GM12878 (cell line): Measurements from ENCODE around the gene C1orf210. TPM values are rescaled to one million over a fixed set of nuclear protein-coding genes. Genes with fewer than 3 reads are reported as not detected.

Experiments used
- ATAC-seq: fragments of 200-7000 bp; cut with Tn5 transposase; 3 replicates; pipeline ENCODE4 v1.9.1; 2020; ENCODE audit warnings: mild to moderate bottlenecking, moderate library complexity
- BruUV-seq: library from RNA; stranded (reverse); fragments of 400-500 nt; replicated peaks from 2 replicates; lab custom pipeline; 2021; lab: Mats Ljungman, UMichigan
- CTCF ChIA-PET: fragments of 300-600 bp; sonication (Branson Sonifier 250); formaldehyde crosslinking; extraction: SDS; loops from one replicate; lab custom pipeline; 2021; ENCODE audit warnings: inconsistent platforms; lab: Yijun Ruan, JAX
- POLR2A ChIA-PET: fragments of 350-600 bp; formaldehyde crosslinking; extraction: SDS; loops from one replicate; lab custom pipeline; 2021; ENCODE audit warnings: inconsistent platforms; lab: Charles Lee
- RAD21 ChIA-PET: fragments of 300-600 bp; sonication (Branson Sonifier 250); formaldehyde crosslinking; loops from one replicate; lab custom pipeline; 2023; ENCODE audit warnings: antibody characterized with exemption; ENCODE audit not compliant: unreplicated experiment; lab: Charles Lee
- SMC1A ChIA-PET: fragments of 300-600 bp; sonication (Branson Sonifier 250); formaldehyde crosslinking; loops from one replicate; lab custom pipeline; 2023; ENCODE audit not compliant: unreplicated experiment, uncharacterized antibody; lab: Charles Lee
- DNase-seq: peaks from one replicate; pipeline ENCODE4 v3.0.0-alpha.2; 2011; ENCODE audit warnings: low read depth, low spot score
- FAIRE-seq: peaks from 3 replicates; lab custom pipeline; 2011; peaks lifted over from hg19 to GRCh38; lab: Jason Lieb, UNC
- H2AFZ ChIP-seq: 2 replicates; pipeline ENCODE4 v1.6.0; 2011; ENCODE audit warnings: low read depth, low read length, control low read depth; ENCODE audit not compliant: control insufficient read depth
- H3K27ac ChIP-seq: 2 replicates; pipeline ENCODE4 v1.5.1; 2011; ENCODE audit warnings: control low read depth; ENCODE audit not compliant: control insufficient read depth, insufficient read depth
- H3K27me3 ChIP-seq, 2 experiments: replicated peaks in 1 of 2; 2 replicates each; pipeline versions ENCODE4 v1.6.0 to v1.6.1; 2011; ENCODE audit warnings: low read length in 1 of 2; ENCODE audit not compliant: control insufficient read depth in 2 of 2, insufficient read depth in 2 of 2
- H3K36me3 ChIP-seq, 2 experiments: 2 replicates each; pipeline ENCODE4 v1.5.1; 2011; ENCODE audit warnings: low read length in 1 of 2; ENCODE audit not compliant: control insufficient read depth in 2 of 2, insufficient read depth in 2 of 2
- H3K4me1 ChIP-seq: 2 replicates; pipeline ENCODE4 v1.6.1; 2011; ENCODE audit warnings: mild to moderate bottlenecking, low read length, moderate library complexity, mixed read lengths; ENCODE audit not compliant: control insufficient read depth, insufficient read depth
- H3K4me2 ChIP-seq: 2 replicates; pipeline ENCODE4 v1.6.0; 2011; ENCODE audit warnings: control low read depth; ENCODE audit not compliant: control insufficient read depth, insufficient read depth
- H3K4me3 ChIP-seq: fragments of 200-600 bp; sonication (generic); 2 replicates; pipeline ENCODE4 v1.5.1; 2016
- H3K79me2 ChIP-seq: 2 replicates; pipeline ENCODE4 v1.6.0; 2011; ENCODE audit warnings: low read length; ENCODE audit not compliant: control insufficient read depth, insufficient read depth
- H3K9ac ChIP-seq: 2 replicates; pipeline ENCODE4 v1.8.0; 2011; ENCODE audit warnings: low read length, control low read depth, mixed read lengths; ENCODE audit not compliant: control insufficient read depth, insufficient read depth
- H3K9me3 ChIP-seq: replicated peaks from 3 replicates; pipeline ENCODE4 v1.5.1; 2011; ENCODE audit warnings: mild to moderate bottlenecking, low read length; ENCODE audit not compliant: control insufficient read depth, insufficient read depth
- H4K20me1 ChIP-seq: 2 replicates; pipeline ENCODE4 v1.6.0; 2011; ENCODE audit not compliant: control insufficient read depth, insufficient read depth
- CTCF ChIP-seq, 3 experiments: IDR thresholded peaks in 2 of 3; conservative IDR thresholded peaks in 1 of 3; 2 replicates each; pipeline ENCODE4 v1.5.1; 2011; ENCODE audit warnings: low read depth in 3 of 3, low read length in 3 of 3, mild to moderate bottlenecking in 3 of 3, control low read depth in 2 of 3, moderate library complexity in 2 of 3, inconsistent platforms in 1 of 3, mixed read lengths in 1 of 3; ENCODE audit not compliant: control insufficient read depth in 2 of 3, insufficient read depth in 1 of 3; ENCODE audit errors: extremely low read depth in 1 of 3
- HCFC1 ChIP-seq: fragments of 150-350 bp; IDR thresholded peaks from 2 replicates; pipeline ENCODE4 v1.6.1; 2014; ENCODE audit warnings: low read length
- IRF4 ChIP-seq: IDR thresholded peaks from 2 replicates; pipeline ENCODE4 v1.6.1; 2011; ENCODE audit warnings: low read depth, low read length
- MEF2A ChIP-seq: IDR thresholded peaks from 2 replicates; pipeline ENCODE4 v1.6.1; 2011; ENCODE audit warnings: low read depth, mild to moderate bottlenecking, low read length, moderate library complexity; ENCODE audit not compliant: insufficient read depth
- MEF2B ChIP-seq: fragments of 450-650 bp; IDR thresholded peaks from 2 replicates; pipeline ENCODE4 v1.6.1; 2018; ENCODE audit warnings: mild to moderate bottlenecking, moderate library complexity; ENCODE audit not compliant: partially characterized antibody, poor library complexity, severe bottlenecking
- MTA3 ChIP-seq: IDR thresholded peaks from 2 replicates; pipeline ENCODE4 v1.6.1; 2012; ENCODE audit warnings: low read length, inconsistent platforms, borderline replicate concordance
- NFXL1 ChIP-seq: fragments of 450-650 bp; IDR thresholded peaks from 2 replicates; pipeline ENCODE4 v1.6.1; 2017; ENCODE audit warnings: antibody characterized with exemption, mild to moderate bottlenecking, borderline replicate concordance
- NR2F1 ChIP-seq: fragments of 450-650 bp; conservative IDR thresholded peaks from 2 replicates; pipeline ENCODE4 v1.6.1; 2017; ENCODE audit warnings: mild to moderate bottlenecking
- WRNIP1 ChIP-seq: IDR thresholded peaks from 2 replicates; pipeline ENCODE4 v1.6.1; 2011; ENCODE audit warnings: low read depth, low read length, improper control_type of control experiment, borderline replicate concordance
- ZBED1 ChIP-seq: IDR thresholded peaks from 2 replicates; pipeline ENCODE4 v1.6.1; 2016; ENCODE audit warnings: borderline replicate concordance
- WGBS: methylation state at CpG from one replicate; pipeline ENCODE4 v1.1.6; 2016; ENCODE audit warnings: low lambda C conversion rate; ENCODE audit not compliant: insufficient replicate concordance, insufficient coverage; ENCODE audit errors: missing lambda C conversion rate; 5-methylcytosine and 5-hydroxymethylcytosine counted together
- in situ Hi-C: fragments of 300-500 bp; cut with MboI; formaldehyde crosslinking; loops from 9 replicates; pipeline ENCODE4 v1.14.3; 2018; ENCODE audit warnings: mixed read lengths
- intact Hi-C: fragments of 100-400 bp; cut with micrococcal nuclease; formaldehyde crosslinking; loops from one replicate; pipeline ENCODE4 v1.14.2; 2022; ENCODE audit not compliant: unreplicated experiment
- polyA plus RNA-seq, 11 experiments: library from polyadenylated mRNA; depleted of rRNA in 4 of 11; unstranded in 6 of 11; stranded (reverse) in 5 of 11; fragments of >200 nt; fragmentation: Nextera tagmentation in 4 of 11; fragmentation: Illumina TruSeq in 1 of 11; extraction: Ambion mirVana in 4 of 11; extraction: Trizol in 1 of 11; gene quantifications; 1 replicate in 1 of 11; 2 replicates in 10 of 11; pipeline versions ENCODE4 v1.2.1 to v1.2.3, GENCODE V29; 2011 to 2016; ENCODE audit warnings: inconsistent platforms in 2 of 11, missing spikeins in 2 of 11, low read depth in 1 of 11
- total RNA-seq, 4 experiments: library from RNA; depleted of rRNA in 3 of 4; stranded (reverse); fragments of >200 nt in 3 of 4; fragmentation: Illumina TruSeq in 1 of 4; extraction: Trizol in 1 of 4; gene quantifications; 2 replicates each; pipeline versions ENCODE4 v1.2.1 to v1.2.3, GENCODE V29; 2013 to 2021
- TF ChIP-seq, protein P1 (sequence below): fragments of 450-650 bp; IDR thresholded peaks from 2 replicates; pipeline ENCODE4 v1.6.1; 2017; ENCODE audit warnings: antibody characterized with exemption, mild to moderate bottlenecking, moderate library complexity
- TF ChIP-seq, protein P2 (sequence below): fragments of 450-650 bp; formaldehyde crosslinking; IDR thresholded peaks from 2 replicates; pipeline ENCODE4 v1.4.0; 2020; ENCODE audit warnings: mild to moderate bottlenecking, moderate library complexity
- TF ChIP-seq, protein P3 (sequence below): IDR thresholded peaks from 2 replicates; pipeline ENCODE4 v1.6.1; 2012; ENCODE audit warnings: low read depth, low read length, improper control_type of control experiment

The C1orf210 gene
- total and polyA plus RNA-seq, 10 of the 15 experiments (the other 5 are each of a cell fraction or from before 2014, with no cell fraction given), result 0.07 TPM; not detected in 9

GRCh38 chr1:43286533-43286932 lies 1.2 kb upstream of the C1orf210 start:
- intact Hi-C loops (no loop called here), in situ Hi-C loops (no loop called here)
- H4K20me1 ChIP-seq, result no peaks in the 10 kb centered on the region
- no peak overlapping the region for H3K9ac ChIP-seq
- ChIA-PET SMC1A (no interaction called here), RAD21 (no interaction called here), CTCF (interaction anchor here (0.6 kb wide), 1 partner anchor 12 kb away, joined by 5 read pairs; no protein-coding TSS in a partner anchor), POLR2A (interaction anchor here (0.5 to 1.6 kb wide), 3 partner anchors 8 to 110 kb away, joined by 4 to 7 read pairs (median 4); no protein-coding TSS in a partner anchor)
- no TSS peak for BruUV-seq
- no peak for FAIRE-seq
- no peak overlapping the region for H2AFZ ChIP-seq
- DNase-seq, result no peak
- no peak overlapping the region for H3K4me2 ChIP-seq
- no peaks in the 10 kb centered on the region for H3K4me1 ChIP-seq
- H3K9me3 ChIP-seq, result no peaks in the 10 kb centered on the region
- H3K27ac ChIP-seq, result no peak overlapping the region
- no peaks in the 10 kb centered on the region for H3K36me3 ChIP-seq
- 31% methylated on average over 5 of the region's 5 CpGs for WGBS
- H3K4me3 ChIP-seq, result no peak overlapping the region
- ATAC-seq, result no peak
- H3K27me3 ChIP-seq, result no peaks in the 10 kb centered on the region; a peak in 2 of 4 replicates
- no peaks in the 10 kb centered on the region for H3K79me2 ChIP-seq
- no peak for TF ChIP-seq NR2F1
- TF ChIP-seq ZBED1, result no peak
- TF ChIP-seq WRNIP1, result no peak
- no peak for TF ChIP-seq NFXL1
- TF ChIP-seq, protein P1, sequence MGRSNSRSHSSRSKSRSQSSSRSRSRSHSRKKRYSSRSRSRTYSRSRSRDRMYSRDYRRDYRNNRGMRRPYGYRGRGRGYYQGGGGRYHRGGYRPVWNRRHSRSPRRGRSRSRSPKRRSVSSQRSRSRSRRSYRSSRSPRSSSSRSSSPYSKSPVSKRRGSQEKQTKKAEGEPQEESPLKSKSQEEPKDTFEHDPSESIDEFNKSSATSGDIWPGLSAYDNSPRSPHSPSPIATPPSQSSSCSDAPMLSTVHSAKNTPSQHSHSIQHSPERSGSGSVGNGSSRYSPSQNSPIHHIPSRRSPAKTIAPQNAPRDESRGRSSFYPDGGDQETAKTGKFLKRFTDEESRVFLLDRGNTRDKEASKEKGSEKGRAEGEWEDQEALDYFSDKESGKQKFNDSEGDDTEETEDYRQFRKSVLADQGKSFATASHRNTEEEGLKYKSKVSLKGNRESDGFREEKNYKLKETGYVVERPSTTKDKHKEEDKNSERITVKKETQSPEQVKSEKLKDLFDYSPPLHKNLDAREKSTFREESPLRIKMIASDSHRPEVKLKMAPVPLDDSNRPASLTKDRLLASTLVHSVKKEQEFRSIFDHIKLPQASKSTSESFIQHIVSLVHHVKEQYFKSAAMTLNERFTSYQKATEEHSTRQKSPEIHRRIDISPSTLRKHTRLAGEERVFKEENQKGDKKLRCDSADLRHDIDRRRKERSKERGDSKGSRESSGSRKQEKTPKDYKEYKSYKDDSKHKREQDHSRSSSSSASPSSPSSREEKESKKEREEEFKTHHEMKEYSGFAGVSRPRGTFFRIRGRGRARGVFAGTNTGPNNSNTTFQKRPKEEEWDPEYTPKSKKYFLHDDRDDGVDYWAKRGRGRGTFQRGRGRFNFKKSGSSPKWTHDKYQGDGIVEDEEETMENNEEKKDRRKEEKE, result no peak
- no peak for TF ChIP-seq HCFC1
- no peak for TF ChIP-seq IRF4
- TF ChIP-seq, protein P2, sequence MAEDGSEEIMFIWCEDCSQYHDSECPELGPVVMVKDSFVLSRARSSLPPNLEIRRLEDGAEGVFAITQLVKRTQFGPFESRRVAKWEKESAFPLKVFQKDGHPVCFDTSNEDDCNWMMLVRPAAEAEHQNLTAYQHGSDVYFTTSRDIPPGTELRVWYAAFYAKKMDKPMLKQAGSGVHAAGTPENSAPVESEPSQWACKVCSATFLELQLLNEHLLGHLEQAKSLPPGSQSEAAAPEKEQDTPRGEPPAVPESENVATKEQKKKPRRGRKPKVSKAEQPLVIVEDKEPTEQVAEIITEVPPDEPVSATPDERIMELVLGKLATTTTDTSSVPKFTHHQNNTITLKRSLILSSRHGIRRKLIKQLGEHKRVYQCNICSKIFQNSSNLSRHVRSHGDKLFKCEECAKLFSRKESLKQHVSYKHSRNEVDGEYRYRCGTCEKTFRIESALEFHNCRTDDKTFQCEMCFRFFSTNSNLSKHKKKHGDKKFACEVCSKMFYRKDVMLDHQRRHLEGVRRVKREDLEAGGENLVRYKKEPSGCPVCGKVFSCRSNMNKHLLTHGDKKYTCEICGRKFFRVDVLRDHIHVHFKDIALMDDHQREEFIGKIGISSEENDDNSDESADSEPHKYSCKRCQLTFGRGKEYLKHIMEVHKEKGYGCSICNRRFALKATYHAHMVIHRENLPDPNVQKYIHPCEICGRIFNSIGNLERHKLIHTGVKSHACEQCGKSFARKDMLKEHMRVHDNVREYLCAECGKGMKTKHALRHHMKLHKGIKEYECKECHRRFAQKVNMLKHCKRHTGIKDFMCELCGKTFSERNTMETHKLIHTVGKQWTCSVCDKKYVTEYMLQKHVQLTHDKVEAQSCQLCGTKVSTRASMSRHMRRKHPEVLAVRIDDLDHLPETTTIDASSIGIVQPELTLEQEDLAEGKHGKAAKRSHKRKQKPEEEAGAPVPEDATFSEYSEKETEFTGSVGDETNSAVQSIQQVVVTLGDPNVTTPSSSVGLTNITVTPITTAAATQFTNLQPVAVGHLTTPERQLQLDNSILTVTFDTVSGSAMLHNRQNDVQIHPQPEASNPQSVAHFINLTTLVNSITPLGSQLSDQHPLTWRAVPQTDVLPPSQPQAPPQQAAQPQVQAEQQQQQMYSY, result no peak
- TF ChIP-seq MTA3, result no peak
- no peak for TF ChIP-seq MEF2A
- TF ChIP-seq, protein P3, sequence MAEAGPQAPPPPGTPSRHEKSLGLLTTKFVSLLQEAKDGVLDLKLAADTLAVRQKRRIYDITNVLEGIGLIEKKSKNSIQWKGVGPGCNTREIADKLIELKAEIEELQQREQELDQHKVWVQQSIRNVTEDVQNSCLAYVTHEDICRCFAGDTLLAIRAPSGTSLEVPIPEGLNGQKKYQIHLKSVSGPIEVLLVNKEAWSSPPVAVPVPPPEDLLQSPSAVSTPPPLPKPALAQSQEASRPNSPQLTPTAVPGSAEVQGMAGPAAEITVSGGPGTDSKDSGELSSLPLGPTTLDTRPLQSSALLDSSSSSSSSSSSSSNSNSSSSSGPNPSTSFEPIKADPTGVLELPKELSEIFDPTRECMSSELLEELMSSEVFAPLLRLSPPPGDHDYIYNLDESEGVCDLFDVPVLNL, result no peak
- no peak for TF ChIP-seq MEF2B
- TF ChIP-seq CTCF (IDR thresholded peaks at IDR 0.05 in 2 of 3, conservative IDR thresholded peaks at IDR 0.05 in 1 of 3; ENCODE audit: control insufficient read depth in 2 of 3, extremely low read depth in 1 of 3, insufficient read depth in 1 of 3, low read depth in 3 of 3, low read length in 3 of 3), result no peak
